Activated CD8-positive, alpha-beta memory T cell treated with anti-CD3 and anti-CD28 coated beads, Interleukin-2, amount 50 U/mL, for 4 hours (primary cell): ENCODE data around the gene FBP2.
"Not testable (repeated sequence)": the region's sequence is repeated elsewhere in the genome, so short reads cannot be mapped to it uniquely, and the experiment has no call there.

Source experiments
- DNase-seq: peaks from one replicate; pipeline ENCODE4 v3.0.0-alpha.2; 2020

The FBP2 gene

DNA sequence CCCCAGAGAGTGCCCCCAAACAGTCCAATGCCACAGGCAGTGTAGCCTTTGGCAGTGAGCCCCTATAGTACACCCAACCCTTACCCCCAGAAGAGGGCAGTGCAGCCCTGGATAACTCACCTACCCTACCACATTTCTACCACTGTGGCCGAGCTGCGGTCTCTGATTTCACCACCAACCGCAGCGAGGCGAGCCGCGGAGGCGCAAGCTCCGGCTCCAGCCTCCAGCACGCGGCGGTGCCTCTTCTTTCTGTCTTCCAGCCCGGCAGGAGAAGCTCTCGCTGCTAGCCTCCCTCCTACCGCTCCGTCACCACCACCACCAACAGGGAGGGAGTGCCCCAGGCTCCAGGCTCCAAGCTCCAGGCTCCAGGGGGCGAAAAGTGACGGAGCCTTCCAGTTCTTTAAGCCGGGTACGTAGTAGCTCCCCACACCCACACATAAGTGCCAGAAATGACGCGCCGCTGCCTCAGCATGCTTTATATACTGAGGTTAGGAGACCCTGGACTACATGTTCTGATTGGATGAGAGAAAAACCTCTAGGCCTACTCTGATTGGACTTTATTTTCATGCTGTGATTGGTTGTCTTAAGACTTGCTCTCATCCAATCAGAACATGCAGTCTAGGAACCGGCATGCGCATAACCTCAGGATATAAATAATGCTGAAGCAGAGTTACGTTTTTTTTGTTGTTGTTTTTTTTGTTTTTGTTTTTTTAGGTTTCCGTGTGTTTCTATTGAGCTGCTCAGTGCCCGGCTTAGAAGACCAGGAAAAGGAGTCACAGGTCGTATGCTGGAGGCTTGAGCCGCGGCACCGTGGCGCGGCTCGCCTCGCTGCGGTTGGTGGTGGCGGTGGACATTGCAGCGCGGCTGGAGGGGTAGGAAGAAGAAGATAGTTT is 38.9 kb downstream of the FBP2 start, which contains the start of gene PCAT7:
Gene PCAT7, plus strand, starts transcription at position 645 of the 893 bp plus-strand sequence.
- DNase-seq, result no peak

- DNase-seq, result no peak
These were observed 39.6 kb downstream of the FBP2 start for GRCh38 chr9:94554078-94554438.

DNA sequence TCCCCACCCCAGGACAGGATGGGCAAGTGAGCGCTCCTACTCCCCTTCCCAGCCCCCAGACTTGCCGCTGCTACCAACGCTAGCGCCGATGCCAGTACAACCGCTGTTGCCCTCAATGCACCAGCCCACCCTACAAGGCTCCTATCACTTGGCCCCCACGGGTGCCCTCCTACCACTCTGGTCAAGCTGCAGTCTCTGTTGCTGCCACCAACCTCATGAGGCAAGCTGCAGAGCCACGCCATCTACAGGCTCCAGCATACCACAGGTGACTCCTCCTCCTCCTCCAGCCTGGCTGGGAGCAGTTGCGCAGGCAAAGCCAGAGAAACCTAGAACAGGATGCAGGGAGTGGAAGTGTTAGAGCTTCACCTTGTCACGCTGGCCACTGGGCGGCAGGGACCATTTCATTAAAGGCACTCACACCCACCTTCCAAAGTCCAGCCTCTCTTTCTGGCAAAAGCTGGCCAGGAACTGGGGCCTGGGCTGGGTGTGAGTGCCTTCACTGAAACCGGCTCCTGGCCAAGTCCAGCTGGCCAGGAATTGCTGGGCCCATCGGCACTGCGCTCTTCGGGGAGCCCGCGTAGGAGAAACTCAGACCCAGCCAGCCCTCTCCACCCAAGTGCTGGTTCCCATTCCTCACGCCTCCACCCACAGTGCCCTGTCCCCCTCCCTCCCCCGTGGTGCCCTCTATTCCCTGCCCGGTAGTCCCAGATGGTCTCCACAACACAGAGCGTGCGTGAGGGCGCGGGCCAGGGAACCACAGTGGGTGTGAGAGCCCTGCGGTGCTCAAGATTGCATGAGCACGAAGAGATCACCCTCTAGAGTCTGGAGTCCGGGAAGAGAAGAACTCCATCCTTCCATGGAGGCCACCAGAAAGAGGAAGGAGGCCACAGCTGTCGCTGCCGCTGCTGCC is 40.3 kb downstream of the FBP2 start:
- DNase-seq, result no peak

DNA sequence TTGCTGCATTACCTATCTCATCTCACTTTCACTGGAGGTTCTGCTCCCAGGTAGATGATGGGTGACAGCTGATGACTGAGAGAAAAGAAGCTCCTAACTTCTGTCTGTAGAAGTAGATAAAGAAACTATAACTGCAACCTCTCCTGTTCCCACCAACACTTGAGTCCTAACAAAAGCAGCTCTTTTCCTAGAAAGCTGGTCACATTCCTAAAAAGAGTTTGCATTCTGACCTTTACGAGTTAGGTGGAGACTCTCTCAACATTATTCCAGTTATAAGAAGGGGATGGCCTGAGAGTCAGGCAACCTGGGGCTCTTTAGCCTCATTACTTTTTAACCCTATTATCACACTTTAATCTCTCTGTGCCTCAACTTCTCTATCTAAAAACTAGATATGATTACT is 47.7 kb downstream of the FBP2 start:
- no peak for DNase-seq

- DNase-seq, result not testable (repeated sequence)
These were observed 49.3 kb downstream of the FBP2 start for GRCh38 chr9:94544335-94544734.

DNA sequence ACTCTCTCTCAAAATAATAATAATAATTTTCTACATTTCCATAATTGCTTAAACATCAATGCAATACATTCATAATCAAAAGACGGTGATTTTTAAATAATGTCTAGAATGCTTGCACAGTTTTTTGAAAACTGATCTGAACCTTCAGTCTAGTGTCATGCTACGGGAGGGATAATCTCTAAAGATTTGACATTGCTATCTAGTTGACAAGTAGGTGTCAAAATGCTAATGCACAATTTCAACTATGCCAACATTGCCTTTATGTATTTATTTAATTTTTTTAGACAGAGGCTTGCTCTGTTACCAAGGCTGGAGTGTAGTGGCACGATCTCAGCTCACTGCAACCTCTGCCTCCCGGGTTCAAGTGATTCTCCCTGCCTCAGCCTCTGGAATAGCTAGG is 54.7 kb downstream of the FBP2 start:
- DNase-seq, result no peak

GRCh38 chr9:94534901-94535300 is 58.7 kb downstream of the FBP2 start:
- DNase-seq, result no peak

- no peak for DNase-seq
These were observed 60.0 kb downstream of the FBP2 start for GRCh38 chr9:94533601-94534000.

DNA sequence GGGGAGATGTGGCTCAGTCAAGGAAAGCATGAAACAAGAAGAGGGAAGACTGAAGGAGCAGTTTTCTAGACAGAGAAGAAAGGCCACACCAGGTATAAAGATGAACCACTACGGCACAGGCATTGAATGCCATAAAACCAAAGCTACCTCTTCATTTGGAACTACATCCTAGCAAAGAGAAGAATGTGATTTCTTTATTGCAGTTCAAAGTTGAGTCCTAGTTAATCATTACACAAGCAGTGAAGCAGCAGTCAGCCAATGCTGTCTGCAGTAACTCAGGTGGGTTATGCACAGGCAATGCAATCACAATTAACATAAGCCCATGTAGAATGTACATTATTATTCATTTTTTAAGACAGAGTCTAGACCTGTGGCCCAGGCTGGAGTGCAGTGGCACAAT is 60.5 kb downstream of the FBP2 start:
- no peak for DNase-seq

- DNase-seq, result no peak
These were observed 64.7 kb downstream of the FBP2 start for GRCh38 chr9:94528886-94529285.

DNA sequence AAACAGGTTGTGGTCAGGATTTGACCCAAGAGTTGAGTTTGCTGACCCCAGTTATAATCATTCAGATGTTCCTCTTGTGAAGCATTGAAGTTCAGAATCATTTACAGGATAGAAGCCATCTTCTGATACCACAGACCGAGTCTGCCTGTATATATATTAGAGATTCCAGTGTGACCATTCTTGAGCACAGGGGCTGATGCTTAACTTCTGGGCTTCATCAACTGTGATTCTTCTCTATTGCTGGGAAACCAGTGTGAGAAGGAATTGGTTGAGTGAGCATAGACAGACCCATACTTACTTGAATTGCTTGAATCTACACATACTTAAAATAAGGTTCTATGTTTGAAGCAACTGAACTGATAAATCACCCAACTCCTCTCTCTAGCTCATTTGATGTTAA is 66.7 kb downstream of the FBP2 start:
- no peak for DNase-seq

DNA sequence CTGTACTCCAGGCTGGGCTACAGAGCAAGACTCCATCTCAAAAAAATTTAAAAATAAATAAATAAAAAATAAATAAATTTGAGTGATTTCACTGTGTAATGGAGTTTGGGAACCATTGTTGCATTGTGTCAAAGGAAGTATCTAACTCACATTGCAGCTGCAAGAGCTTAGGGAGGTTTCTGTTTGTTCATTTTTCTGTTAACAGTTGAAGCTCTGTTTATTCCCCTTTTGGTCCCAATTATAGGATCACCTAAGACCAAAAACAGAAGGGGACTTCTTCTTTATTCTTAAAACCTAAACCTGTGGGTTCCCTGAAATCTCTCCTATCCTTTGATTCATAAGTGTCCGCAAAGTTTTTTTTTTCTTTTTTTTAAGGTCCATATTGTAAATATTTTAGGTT is 67.4 kb downstream of the FBP2 start:
- no peak for DNase-seq

- DNase-seq, result no peak
These were observed 68.1 kb downstream of the FBP2 start for GRCh38 chr9:94525396-94526035.

DNA sequence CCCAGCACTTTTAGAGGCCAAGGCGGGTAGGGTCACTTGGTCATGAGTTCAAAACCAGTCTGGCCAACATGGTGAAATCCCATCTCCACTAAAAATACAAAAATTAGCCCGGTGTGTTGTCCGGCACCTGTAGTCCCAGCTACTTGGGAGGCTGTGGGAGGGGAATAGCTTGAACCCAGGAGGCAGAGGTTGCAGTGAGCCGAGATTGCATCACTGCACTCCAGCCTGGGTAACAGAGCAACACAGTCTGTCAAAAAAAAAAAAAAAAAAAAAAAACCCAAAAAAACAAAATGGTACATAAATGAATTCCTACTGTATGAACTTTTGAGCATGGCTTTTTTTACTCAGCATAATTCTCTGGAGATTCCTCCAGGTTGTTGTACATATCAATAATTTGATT is 76.4 kb downstream of the FBP2 start:
- DNase-seq, result no peak

DNA sequence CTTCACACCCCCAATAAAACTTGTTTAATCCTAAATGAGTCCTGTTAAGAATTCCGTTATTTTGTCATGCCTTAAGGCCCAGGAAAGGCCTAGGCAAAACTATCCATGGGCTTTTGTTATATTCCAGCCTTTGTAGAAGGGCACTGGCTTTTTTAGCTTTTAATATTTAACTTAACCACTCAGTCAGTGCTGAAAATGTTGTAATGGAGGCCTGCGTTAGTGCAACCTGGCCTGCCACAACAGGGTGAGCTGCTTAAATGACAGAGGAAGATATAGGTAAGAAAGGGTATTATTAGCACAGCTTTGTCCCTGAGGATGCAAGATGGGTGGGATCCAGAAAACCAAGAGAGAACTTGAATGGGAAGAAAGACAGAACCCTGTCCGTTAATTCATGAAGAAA is 78.9 kb downstream of the FBP2 start:
- no peak for DNase-seq

- DNase-seq, result no peak
These were observed 81.7 kb downstream of the FBP2 start for GRCh38 chr9:94511955-94512265.

DNA sequence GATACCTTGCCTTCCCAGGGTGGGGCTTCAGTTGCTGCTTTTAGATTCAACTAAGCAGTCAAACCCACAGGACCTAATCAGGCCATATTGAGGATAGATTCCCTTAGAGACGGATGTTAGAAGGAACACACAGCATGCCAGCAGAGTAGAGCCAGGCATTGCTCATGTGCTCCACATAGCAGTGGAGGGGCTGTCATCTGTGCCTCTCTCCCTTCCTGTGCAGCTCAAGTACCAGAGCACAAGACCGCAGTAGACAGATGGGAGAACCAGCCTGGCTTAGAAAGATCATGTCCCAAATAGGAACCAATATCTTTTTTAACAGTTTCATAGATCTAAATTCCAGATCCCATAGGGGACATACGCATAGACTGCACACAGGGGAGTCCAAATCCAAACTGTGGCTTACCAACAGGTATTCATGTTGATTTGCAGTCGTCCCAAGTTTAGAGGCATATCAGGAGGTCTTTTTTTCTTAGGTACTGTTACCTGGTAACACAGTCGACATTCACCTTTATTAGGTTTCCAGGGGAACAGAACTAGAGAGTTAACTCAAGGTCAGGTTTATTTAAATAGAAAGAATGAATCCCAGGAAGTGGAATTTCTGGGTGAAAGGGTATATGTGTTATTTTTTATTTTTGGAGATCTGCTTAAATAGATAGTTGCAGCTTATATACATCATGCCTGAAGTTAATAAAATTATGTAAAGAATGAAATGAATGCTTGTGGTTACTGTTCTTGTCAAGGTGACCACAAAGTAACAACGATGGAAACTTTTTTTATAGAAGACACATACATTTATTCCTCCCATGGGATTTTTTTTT is 82.3 kb downstream of the FBP2 start:
- DNase-seq, result no peak
